Endothelial cell of umbilical vein (primary cell): ENCODE measurements around the gene ZMIZ2. TPM values are rescaled to one million over a fixed set of nuclear protein-coding genes. Genes with fewer than 3 reads are reported as not detected.

Experiments
- BruUV-seq: library from RNA; stranded (reverse); fragments of 400-500 nt; replicated peaks from 2 replicates; lab custom pipeline; 2021; lab: Mats Ljungman, UMichigan
- CTCF ChIA-PET: fragments of 300-600, 350-600 bp; sonication (Branson Sonifier 250); formaldehyde crosslinking; loops from one replicate; lab custom pipeline; 2021; ENCODE audit warnings: antibody characterized with exemption, inconsistent platforms; lab: Charles Lee
- POLR2A ChIA-PET: fragments of 300-600, 350-600 bp; sonication (Branson Sonifier 250); formaldehyde crosslinking; loops from one replicate; lab custom pipeline; 2021; ENCODE audit warnings: antibody characterized with exemption, inconsistent platforms; lab: Charles Lee
- DNase-seq: peaks from one replicate; pipeline ENCODE4 v3.0.0-alpha.2; 2011; ENCODE audit warnings: low read depth, low spot score
- FAIRE-seq: peaks from 2 replicates; lab custom pipeline; 2011; peaks lifted over from hg19 to GRCh38; lab: Jason Lieb, UNC
- H2AFZ ChIP-seq: 2 replicates; pipeline ENCODE4 v1.6.0; 2012; ENCODE audit warnings: low read depth, low read length, control low read depth, inconsistent platforms
- H3K27ac ChIP-seq: 2 replicates; pipeline ENCODE4 v1.5.1; 2011; ENCODE audit warnings: low read depth, mild to moderate bottlenecking, control low read depth, low read length, moderate library complexity; ENCODE audit not compliant: insufficient read depth
- H3K27me3 ChIP-seq, 2 experiments: 2 replicates each; pipeline versions ENCODE4 v1.6.0 to v1.6.1; 2011; ENCODE audit warnings: low read length in 2 of 2, mixed read lengths in 1 of 2; ENCODE audit not compliant: control insufficient read depth in 2 of 2, insufficient read depth in 2 of 2
- H3K36me3 ChIP-seq, 2 experiments: 2 replicates in 1 of 2; 3 replicates in 1 of 2; pipeline ENCODE4 v1.5.1; 2011; ENCODE audit warnings: low read length in 2 of 2, mild to moderate bottlenecking in 1 of 2, moderate library complexity in 1 of 2; ENCODE audit not compliant: control insufficient read depth in 2 of 2, insufficient read depth in 2 of 2; ENCODE audit errors: extremely low read depth in 1 of 2
- H3K4me1 ChIP-seq: 3 replicates; pipeline ENCODE4 v1.5.1; 2011; ENCODE audit warnings: mild to moderate bottlenecking, low read length; ENCODE audit not compliant: control insufficient read depth, insufficient read depth; ENCODE audit errors: extremely low read depth
- H3K4me2 ChIP-seq: 2 replicates; pipeline ENCODE4 v1.6.1; 2011; ENCODE audit warnings: low read length, control low read depth, mixed read lengths; ENCODE audit not compliant: insufficient read depth
- H3K4me3 ChIP-seq, 3 experiments: fragments of 200-600 bp in 1 of 3; sonication (generic), shearing (Covaris generic) in 1 of 3; replicated peaks in 1 of 3; 2 replicates each; pipeline ENCODE4 v1.5.1; 2011 to 2016; ENCODE audit warnings: control low read depth in 3 of 3, low read length in 3 of 3, mild to moderate bottlenecking in 2 of 3, inconsistent platforms in 1 of 3, low read depth in 1 of 3, moderate library complexity in 1 of 3; ENCODE audit not compliant: insufficient read depth in 1 of 3
- H3K79me2 ChIP-seq: 2 replicates; pipeline ENCODE4 v1.6.0; 2012; ENCODE audit warnings: low read length, inconsistent platforms; ENCODE audit not compliant: control insufficient read depth, insufficient read depth
- H3K9ac ChIP-seq: replicated peaks from 2 replicates; pipeline ENCODE3; 2011; ENCODE audit warnings: low read length, control low read depth; ENCODE audit not compliant: insufficient read depth; ENCODE audit errors: extremely low read depth
- H3K9me1 ChIP-seq: replicated peaks from 3 replicates; pipeline ENCODE4 v1.6.0; 2011; ENCODE audit warnings: mild to moderate bottlenecking, low read length; ENCODE audit not compliant: control insufficient read depth, insufficient read depth; ENCODE audit errors: extremely low read depth
- H3K9me3 ChIP-seq: replicated peaks from 2 replicates; pipeline ENCODE4 v1.5.1; 2012; ENCODE audit warnings: low read length, inconsistent platforms; ENCODE audit not compliant: control insufficient read depth, insufficient read depth
- H4K20me1 ChIP-seq: replicated peaks from 2 replicates; pipeline ENCODE3; 2011; ENCODE audit warnings: mild to moderate bottlenecking, low read length; ENCODE audit not compliant: control insufficient read depth, insufficient read depth; ENCODE audit errors: extremely low read depth
- CTCF ChIP-seq, 2 donors: IDR thresholded peaks; 1 replicate in 1 of 2; 2 replicates in 1 of 2; pipeline ENCODE4 v1.5.1; 2011; ENCODE audit warnings: low read length in 2 of 2, mild to moderate bottlenecking in 2 of 2, moderate library complexity in 2 of 2, control low read depth in 1 of 2, inconsistent platforms in 1 of 2, low read depth in 1 of 2; ENCODE audit not compliant: insufficient read depth in 1 of 2; ENCODE audit errors: extremely low read depth in 1 of 2
- EZH2 ChIP-seq: IDR thresholded peaks from 2 replicates; pipeline ENCODE4 v1.6.1; 2012; ENCODE audit warnings: borderline replicate concordance, low read depth, mild to moderate bottlenecking, moderate library complexity, low read length, inconsistent platforms; ENCODE audit not compliant: severe bottlenecking
- FOS ChIP-seq: IDR thresholded peaks from 2 replicates; pipeline ENCODE4 v1.6.1; 2011; ENCODE audit warnings: mild to moderate bottlenecking, low read length, moderate library complexity, borderline replicate concordance; ENCODE audit not compliant: insufficient read depth
- GATA2 ChIP-seq: IDR thresholded peaks from 2 replicates; pipeline ENCODE4 v1.7.0; 2011; ENCODE audit warnings: low read depth, mild to moderate bottlenecking, moderate library complexity, mixed read lengths, low read length; ENCODE audit not compliant: insufficient read length, insufficient read depth
- JUN ChIP-seq: IDR thresholded peaks from 2 replicates; pipeline ENCODE4 v1.6.1; 2011; ENCODE audit warnings: borderline replicate concordance, low read depth; ENCODE audit not compliant: insufficient read length, insufficient read depth
- MAX ChIP-seq: IDR thresholded peaks from 2 replicates; pipeline ENCODE4 v1.6.1; 2011; ENCODE audit not compliant: insufficient read depth, insufficient read length
- MYC ChIP-seq: IDR thresholded peaks from one replicate; pipeline ENCODE4 v1.6.1; 2011; ENCODE audit warnings: mild to moderate bottlenecking, low read depth, low read length
- POLR2A ChIP-seq: IDR thresholded peaks from 2 replicates; pipeline ENCODE4 v1.6.1; 2012; ENCODE audit warnings: low read depth, mild to moderate bottlenecking, control low read depth, low read length
- POLR2AphosphoS5 ChIP-seq: IDR thresholded peaks from 2 replicates; pipeline ENCODE4 v1.6.1; 2012; ENCODE audit warnings: low read depth, mild to moderate bottlenecking, control low read depth, low read length, moderate library complexity; ENCODE audit not compliant: insufficient read depth
- dilution Hi-C: fragments of 300-500 bp; cut with MboI; formaldehyde crosslinking; loops from one replicate; pipeline ENCODE4 v1.15.0; 2019; ENCODE audit warnings: low sequenced_read_pairs; ENCODE audit not compliant: extremely low pct_ligation_motif_present
- intact Hi-C: fragments of 100-400 bp; cut with micrococcal nuclease; formaldehyde crosslinking; loops from one replicate; pipeline ENCODE4 v1.10.0; 2022
- polyA plus RNA-seq, 4 experiments: library from polyadenylated mRNA; depleted of rRNA in 3 of 4; stranded (reverse) in 3 of 4; unstranded in 1 of 4; fragments of >200 nt; gene quantifications; 2 replicates each; pipeline versions ENCODE4 v1.2.1 to v1.2.3, GENCODE V29; 2011 to 2012; ENCODE audit warnings: missing spikeins in 1 of 4
- total RNA-seq: library from RNA; stranded (reverse); gene quantifications from 2 replicates; pipeline ENCODE4 v1.2.3, GENCODE V29; 2021

Gene ZMIZ2
- total and polyA plus RNA-seq, 2 donors (not counting 3 experiments of a cell fraction or from before 2014, with no cell fraction given): 30.6 to 87.5 TPM

GRCh38 chr7:44727158-44727936 is 21.3 kb upstream of the ZMIZ2 start:
- no TSS peak for BruUV-seq
- dilution Hi-C loops: no loop called here
- POLR2A ChIA-PET: no interaction called here
- peak overlapping the region; percentile 7 for H3K9ac ChIP-seq
- no peaks in the 10 kb centered on the region for H3K9me3 ChIP-seq
- H3K4me3 ChIP-seq: no peak overlapping the region
- H2AFZ ChIP-seq: peak overlapping the region; percentile 75
- peak overlapping the region; percentile 20 for H3K4me2 ChIP-seq
- TF ChIP-seq FOS (no peak), GATA2 (peak; percentile 89), CTCF (IDR thresholded peaks at IDR 0.05; ENCODE audit: extremely low read depth in 1 of 2, insufficient read depth in 1 of 2, low read depth in 1 of 2, low read length in 2 of 2) (no peak), JUN (no peak), POLR2A (peak; percentile 48), MAX (no peak), POLR2AphosphoS5 (peak; percentile 74), MYC (no peak), EZH2 (no peak)
- H3K79me2 ChIP-seq: no peaks in the 10 kb centered on the region
- H3K27ac ChIP-seq: peak overlapping the region; percentile 67
- DNase-seq (peak; percentile 80), FAIRE-seq (peak; percentile 87)
- CTCF ChIA-PET: no interaction called here
- no peaks in the 10 kb centered on the region for H3K36me3 ChIP-seq
- H4K20me1 ChIP-seq: no peaks in the 10 kb centered on the region
- H3K4me1 ChIP-seq: peaks cover 16% of the 10 kb centered on the region
- intact Hi-C loops: loop anchor here (1.0 to 2.0 kb wide), 5 partner anchors 8 to 121 kb away; partner anchors contain the start of genes OGDH, PPIA and ZMIZ2
- no peaks in the 10 kb centered on the region for H3K9me1 ChIP-seq
- no peaks in the 10 kb centered on the region for H3K27me3 ChIP-seq
